SK-N-SH (cell line): ENCODE data around the gene GLTP. TPM values are rescaled to one million over a fixed set of nuclear protein-coding genes. Genes with fewer than 3 reads are reported as not detected.

ENCODE experiments used
- CTCF ChIA-PET: fragments of 300-600, 350-600 bp; formaldehyde crosslinking; extraction: SDS; loops from one replicate; lab custom pipeline; 2021; lab: Yijun Ruan, JAX
- POLR2A ChIA-PET: fragments of 350-600 bp; sonication (Branson Sonifier 250); formaldehyde crosslinking; extraction: SDS; loops from one replicate; lab custom pipeline; 2020; ENCODE audit warnings: antibody characterized with exemption, inconsistent platforms; lab: Yijun Ruan, JAX
- DNase-seq: peaks from one replicate; pipeline ENCODE4 v3.0.0; 2012
- H2AFZ ChIP-seq: fragments of 200-600 bp; sonication (generic); 2 replicates; pipeline ENCODE4 v1.8.1; 2016; ENCODE audit warnings: antibody characterized with exemption, mild to moderate bottlenecking, low read depth
- H3F3A ChIP-seq: fragments of 200-600 bp; sonication (generic); replicated peaks from 2 replicates; pipeline ENCODE3; 2016; ENCODE audit warnings: antibody characterized with exemption, mild to moderate bottlenecking; ENCODE audit not compliant: insufficient read depth
- H3K27ac ChIP-seq, 2 experiments: fragments of 200-500 bp in 1 of 2; fragments of 200-600 bp in 1 of 2; sonication (Bioruptor generic) in 1 of 2; sonication (generic), shearing (Covaris generic) in 1 of 2; 2 replicates each; pipeline versions ENCODE4 v1.5.1 to v1.6.1; 2014 to 2016; ENCODE audit warnings: low read depth in 2 of 2, inconsistent platforms in 1 of 2, low read length in 1 of 2, mild to moderate bottlenecking in 1 of 2, mixed read lengths in 1 of 2
- H3K27me3 ChIP-seq: fragments of 200-600 bp; sonication (generic), shearing (Covaris generic); 2 replicates; pipeline ENCODE4 v1.6.1; 2016; ENCODE audit warnings: mixed run types; ENCODE audit not compliant: insufficient read depth
- H3K36me3 ChIP-seq, 2 experiments: fragments of 200-500 bp in 1 of 2; fragments of 200-600 bp in 1 of 2; sonication (Bioruptor generic) in 1 of 2; sonication (generic) in 1 of 2; replicated peaks in 1 of 2; 2 replicates each; pipeline versions ENCODE3 to v1.5.1; 2014 to 2016; ENCODE audit warnings: low read length in 1 of 2, mild to moderate bottlenecking in 1 of 2; ENCODE audit not compliant: insufficient read depth in 2 of 2, control insufficient read depth in 1 of 2
- H3K4me1 ChIP-seq, 2 experiments: fragments of 200-500 bp in 1 of 2; fragments of 200-600 bp in 1 of 2; sonication (Bioruptor generic) in 1 of 2; sonication (generic), shearing (Covaris generic) in 1 of 2; 2 replicates each; pipeline versions ENCODE4 v1.5.1 to v1.6.1; 2014 to 2016; ENCODE audit warnings: low read depth in 1 of 2, low read length in 1 of 2, mixed run types in 1 of 2; ENCODE audit not compliant: insufficient read depth in 2 of 2, control insufficient read depth in 1 of 2
- H3K4me2 ChIP-seq: fragments of 200-600 bp; sonication (generic), shearing (Covaris generic); 2 replicates; pipeline ENCODE4 v1.6.1; 2017; ENCODE audit warnings: mixed run types
- H3K4me3 ChIP-seq, 2 experiments: fragments of 200-500 bp in 1 of 2; fragments of 200-600 bp in 1 of 2; sonication (Bioruptor generic) in 1 of 2; sonication (generic), shearing (Covaris generic) in 1 of 2; 2 replicates each; pipeline versions ENCODE4 v1.5.1 to v1.8.1; 2014 to 2016; ENCODE audit warnings: low read depth in 2 of 2, inconsistent platforms in 1 of 2, low read length in 1 of 2, mild to moderate bottlenecking in 1 of 2, mixed read lengths in 1 of 2, moderate library complexity in 1 of 2
- H3K79me2 ChIP-seq: fragments of 200-600 bp; sonication (generic); 2 replicates; pipeline ENCODE4 v1.8.1; 2017; ENCODE audit warnings: mild to moderate bottlenecking; ENCODE audit not compliant: insufficient read depth
- H3K9ac ChIP-seq: fragments of 200-600 bp; sonication (generic); 2 replicates; pipeline ENCODE4 v1.6.1; 2017; ENCODE audit warnings: mixed run types
- H3K9me2 ChIP-seq: fragments of 200-600 bp; sonication (generic); 2 replicates; pipeline ENCODE4 v1.6.1; 2017; ENCODE audit warnings: mixed run types
- H3K9me3 ChIP-seq: fragments of 200-600 bp; sonication (generic); 2 replicates; pipeline ENCODE4 v1.6.1; 2017; ENCODE audit warnings: mixed run types, mild to moderate bottlenecking, moderate library complexity
- H4K20me1 ChIP-seq: fragments of 200-600 bp; sonication (generic); 2 replicates; pipeline ENCODE4 v1.6.1; 2017; ENCODE audit warnings: mild to moderate bottlenecking, mixed run types; ENCODE audit not compliant: insufficient read depth
- CHD2 ChIP-seq: fragments of 150-350 bp; IDR thresholded peaks from 2 replicates; pipeline ENCODE4 v1.6.1; 2018; ENCODE audit warnings: low read length; ENCODE audit not compliant: partially characterized antibody
- EP300 ChIP-seq, 2 experiments: IDR thresholded peaks; 2 replicates each; pipeline versions ENCODE4 v1.4.0 to v1.6.1; 2012; ENCODE audit warnings: borderline replicate concordance in 1 of 2, low read depth in 1 of 2, low read length in 1 of 2
- FOXM1 ChIP-seq: IDR thresholded peaks from 2 replicates; pipeline ENCODE4 v1.4.0; 2012; ENCODE audit warnings: low read depth, mild to moderate bottlenecking
- GABPA ChIP-seq: IDR thresholded peaks from 2 replicates; pipeline ENCODE4 v1.4.0; 2012; ENCODE audit warnings: low read depth, mild to moderate bottlenecking
- MAX ChIP-seq: IDR thresholded peaks from 2 replicates; pipeline ENCODE4 v1.4.0; 2012; ENCODE audit warnings: low read depth
- NFIC ChIP-seq: IDR thresholded peaks from 2 replicates; pipeline ENCODE4 v1.4.0; 2012; ENCODE audit warnings: borderline replicate concordance
- REST ChIP-seq: IDR thresholded peaks from 2 replicates; pipeline ENCODE4 v1.6.1; 2012; ENCODE audit warnings: mild to moderate bottlenecking, low read depth, low read length, moderate library complexity
- YY1 ChIP-seq: IDR thresholded peaks from 2 replicates; pipeline ENCODE4 v1.4.0; 2012; ENCODE audit warnings: low read depth, mild to moderate bottlenecking
- WGBS: methylation state at CpG from one replicate; pipeline ENCODE4 v1.1.6; 2017; ENCODE audit warnings: low lambda C conversion rate; 5-methylcytosine and 5-hydroxymethylcytosine counted together
- polyA plus RNA-seq, 3 experiments: library from polyadenylated mRNA; depleted of rRNA; stranded (reverse); fragments of >200 nt; gene quantifications; 2 replicates each; pipeline ENCODE4 v1.2.3, GENCODE V29; 2012
- TF ChIP-seq, protein P1 (sequence below): IDR thresholded peaks from 2 replicates; pipeline ENCODE4 v1.4.0; 2012; ENCODE audit warnings: low read depth, borderline replicate concordance
- TF ChIP-seq, protein P2 (sequence below): fragments of 200-600 bp; sonication (generic); IDR thresholded peaks from 2 replicates; pipeline ENCODE4 v1.6.1; 2017; ENCODE audit warnings: antibody characterized with exemption, mild to moderate bottlenecking, moderate library complexity

The GLTP gene
- polyA plus RNA-seq, 1 of the 3 experiments (the other 2 are of a cell fraction) = 23.0 TPM

GRCh38 chr12:109830718-109831117, 49.6 kb downstream of the GLTP start:
- Histone ChIP-seq H3K4me3 (no peak overlapping the region), H3K27me3 (no peaks in the 10 kb centered on the region), H4K20me1 (no peaks in the 10 kb centered on the region), H3K4me1 (no peaks in the 10 kb centered on the region), H3K79me2 (no peaks in the 10 kb centered on the region), H3K9me2 (no peaks in the 10 kb centered on the region), H3K4me2 (no peak overlapping the region), H3K9ac (no peak overlapping the region), H3K27ac (no peak overlapping the region), H3K36me3 (no peaks in the 10 kb centered on the region), H2AFZ (no peak overlapping the region), H3K9me3 (no peaks in the 10 kb centered on the region), H3F3A (peaks cover 4% of the 10 kb centered on the region)
- ChIA-PET POLR2A (no interaction called here), CTCF (interaction anchor here (1.5 to 6.0 kb wide), 3 partner anchors 15 to 26 kb away, joined by 4 to 33 read pairs (median 32); no protein-coding TSS in a partner anchor)
- no peak for DNase-seq
- TF ChIP-seq FOXM1 (no peak), YY1 (no peak)
- WGBS = 70% methylated on average over 2 of the region's 2 CpGs

DNA sequence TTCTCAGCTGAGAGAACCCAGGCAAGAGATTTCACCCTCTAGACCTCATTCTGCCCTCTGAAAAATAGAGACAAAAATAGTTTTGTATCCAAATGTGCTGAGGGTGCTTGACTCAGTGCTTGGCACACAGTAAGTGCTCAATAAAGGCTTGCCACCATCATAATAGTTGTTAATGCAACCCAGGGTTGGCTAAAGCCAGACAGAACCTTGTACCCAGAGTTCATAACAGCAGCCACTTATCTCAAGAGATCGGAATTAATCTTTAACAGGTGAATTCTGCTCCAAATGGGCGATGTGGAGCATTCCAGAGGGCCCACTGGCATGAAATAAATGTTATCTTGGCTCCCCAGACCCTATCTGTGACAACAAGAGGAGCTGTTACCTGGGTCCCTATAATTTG, 50.1 kb downstream of the GLTP start:
- no peaks in the 10 kb centered on the region for H3K36me3 ChIP-seq
- H3K27ac ChIP-seq = no peak overlapping the region
- DNase-seq = no peak
- WGBS = 51% methylated on average over 2 of the region's 2 CpGs
- no peak overlapping the region for H3K9ac ChIP-seq
- no peak overlapping the region for H2AFZ ChIP-seq
- H4K20me1 ChIP-seq = no peaks in the 10 kb centered on the region
- H3K9me3 ChIP-seq = no peaks in the 10 kb centered on the region
- no peaks in the 10 kb centered on the region for H3K27me3 ChIP-seq
- no peaks in the 10 kb centered on the region for H3K9me2 ChIP-seq
- TF ChIP-seq, protein P1, sequence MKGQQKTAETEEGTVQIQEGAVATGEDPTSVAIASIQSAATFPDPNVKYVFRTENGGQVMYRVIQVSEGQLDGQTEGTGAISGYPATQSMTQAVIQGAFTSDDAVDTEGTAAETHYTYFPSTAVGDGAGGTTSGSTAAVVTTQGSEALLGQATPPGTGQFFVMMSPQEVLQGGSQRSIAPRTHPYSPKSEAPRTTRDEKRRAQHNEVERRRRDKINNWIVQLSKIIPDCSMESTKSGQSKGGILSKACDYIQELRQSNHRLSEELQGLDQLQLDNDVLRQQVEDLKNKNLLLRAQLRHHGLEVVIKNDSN = no peak
- no peak for TF ChIP-seq MAX
- TF ChIP-seq GABPA = no peak
- TF ChIP-seq NFIC = no peak
- TF ChIP-seq CHD2 = no peak
- no peak for TF ChIP-seq REST
- no peak for TF ChIP-seq EP300 (IDR thresholded peaks at IDR 0.05; ENCODE audit: borderline replicate concordance in 1 of 2, low read depth in 1 of 2, low read length in 1 of 2)
- TF ChIP-seq, protein P2, sequence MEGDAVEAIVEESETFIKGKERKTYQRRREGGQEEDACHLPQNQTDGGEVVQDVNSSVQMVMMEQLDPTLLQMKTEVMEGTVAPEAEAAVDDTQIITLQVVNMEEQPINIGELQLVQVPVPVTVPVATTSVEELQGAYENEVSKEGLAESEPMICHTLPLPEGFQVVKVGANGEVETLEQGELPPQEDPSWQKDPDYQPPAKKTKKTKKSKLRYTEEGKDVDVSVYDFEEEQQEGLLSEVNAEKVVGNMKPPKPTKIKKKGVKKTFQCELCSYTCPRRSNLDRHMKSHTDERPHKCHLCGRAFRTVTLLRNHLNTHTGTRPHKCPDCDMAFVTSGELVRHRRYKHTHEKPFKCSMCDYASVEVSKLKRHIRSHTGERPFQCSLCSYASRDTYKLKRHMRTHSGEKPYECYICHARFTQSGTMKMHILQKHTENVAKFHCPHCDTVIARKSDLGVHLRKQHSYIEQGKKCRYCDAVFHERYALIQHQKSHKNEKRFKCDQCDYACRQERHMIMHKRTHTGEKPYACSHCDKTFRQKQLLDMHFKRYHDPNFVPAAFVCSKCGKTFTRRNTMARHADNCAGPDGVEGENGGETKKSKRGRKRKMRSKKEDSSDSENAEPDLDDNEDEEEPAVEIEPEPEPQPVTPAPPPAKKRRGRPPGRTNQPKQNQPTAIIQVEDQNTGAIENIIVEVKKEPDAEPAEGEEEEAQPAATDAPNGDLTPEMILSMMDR = no peak
- peaks cover 4% of the 10 kb centered on the region for H3F3A ChIP-seq
- H3K4me2 ChIP-seq = no peak overlapping the region
- no peaks in the 10 kb centered on the region for H3K4me1 ChIP-seq
- ChIA-PET POLR2A (no interaction called here), CTCF (interaction anchor here (1.5 to 6.0 kb wide), 4 partner anchors 15 to 25 kb away, joined by 4 to 33 read pairs (median 19); no protein-coding TSS in a partner anchor)
- H3K4me3 ChIP-seq = no peak overlapping the region
- no peaks in the 10 kb centered on the region for H3K79me2 ChIP-seq
